ENCODE results near the gene EFCAB6.

DNA sequence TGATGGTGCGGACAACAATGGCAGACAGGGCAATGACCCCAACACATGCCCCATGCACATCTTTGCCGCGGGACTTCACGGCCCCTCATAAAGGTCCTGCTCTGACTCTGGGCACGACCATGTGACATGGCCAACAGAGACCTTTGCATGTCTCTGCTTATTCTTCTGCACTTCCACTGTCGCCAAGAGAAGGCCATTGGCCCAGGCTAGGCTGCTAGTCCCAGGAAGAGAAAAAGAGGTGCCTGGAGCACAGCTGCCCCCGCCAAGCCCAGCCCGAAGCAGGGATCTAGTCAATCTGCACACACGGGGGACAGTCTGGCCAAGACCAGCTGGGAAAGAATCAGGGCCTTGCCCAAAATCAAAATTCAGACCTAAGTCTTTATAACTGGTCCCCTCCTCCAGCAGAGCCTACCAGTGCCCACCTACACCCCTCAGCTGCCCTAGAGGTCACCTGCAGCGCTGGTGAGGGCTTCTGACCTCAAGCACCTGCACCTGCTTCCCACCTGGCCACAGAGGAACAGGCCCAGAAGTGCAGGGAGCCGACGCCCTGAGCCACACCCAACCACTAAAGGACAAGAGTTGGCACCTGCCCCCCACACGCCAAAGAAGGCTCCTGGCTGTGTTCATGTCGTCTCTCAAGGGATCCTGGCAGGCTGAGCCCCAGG, 42.1 kb upstream of the EFCAB6 start:
- TF ChIP-seq CTCF (conservative IDR thresholded peaks at IDR 0.05; ENCODE audit: low read depth, low read length) (no peak), RFX5 (IDR thresholded peaks at IDR 0.05; ENCODE audit: low read depth, low read length) (no peak), RAD21 (IDR thresholded peaks at IDR 0.05; ENCODE audit: low read length) (no peak), FOS (IDR thresholded peaks at IDR 0.05; ENCODE audit: low read depth, low read length) (no peak), SMC3 (IDR thresholded peaks at IDR 0.05; ENCODE audit: low read depth, low read length) (no peak), POLR2A (IDR thresholded peaks at IDR 0.05; ENCODE audit: low read depth, low read length) (no peak), NFE2L2 (IDR thresholded peaks at IDR 0.05; ENCODE audit: low read depth, low read length) (no peak), MAZ (IDR thresholded peaks at IDR 0.05; ENCODE audit: borderline replicate concordance, low read depth, low read length) (no peak)
